Neural progenitor cell (in vitro differentiated cells): ENCODE data around the gene ST3GAL6.

Experiments used
- CTCF ChIP-seq: fragments of 200-600 bp; sonication (generic); IDR thresholded peaks from 2 replicates; pipeline ENCODE4 v1.5.1; 2017; ENCODE audit warnings: antibody characterized with exemption, mild to moderate bottlenecking
- EZH2 ChIP-seq: fragments of 200-600 bp; sonication (generic); IDR thresholded peaks from 2 replicates; pipeline ENCODE4 v1.6.1; 2017; ENCODE audit warnings: antibody characterized with exemption, mild to moderate bottlenecking, moderate library complexity
- EZH2phosphoT487 ChIP-seq: fragments of 200-600 bp; sonication (generic); IDR thresholded peaks from 2 replicates; pipeline ENCODE4 v1.6.1; 2017; ENCODE audit warnings: antibody characterized with exemption

DNA sequence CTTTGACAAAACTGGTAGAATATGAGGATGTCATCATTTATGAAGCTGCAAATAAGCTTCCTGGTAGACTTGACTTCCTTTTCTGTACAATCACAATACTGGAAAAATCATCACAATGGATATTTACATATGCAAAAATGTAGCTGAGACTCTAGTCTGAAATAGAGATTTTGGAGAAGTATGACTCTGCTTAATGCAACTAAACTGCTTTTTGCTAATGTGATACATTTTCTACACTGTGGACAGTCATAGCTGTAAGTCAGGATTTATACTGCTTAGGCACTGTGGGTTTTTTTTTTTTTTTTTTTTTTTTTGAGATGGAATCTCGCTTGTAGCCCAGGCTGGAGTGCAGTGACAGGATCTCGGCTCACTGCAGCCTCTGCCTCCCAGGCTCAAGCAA, 34.5 kb upstream of the ST3GAL6 start:
- TF ChIP-seq CTCF = no peak
- no peak for TF ChIP-seq EZH2
- TF ChIP-seq EZH2phosphoT487 = no peak
